GM13977 (cell line): ENCODE data around the gene PREX1.

Experiments
- DNase-seq: peaks from one replicate; pipeline ENCODE4 v3.0.0; 2012; ENCODE audit warnings: low spot score
- CTCF ChIP-seq: IDR thresholded peaks from 2 replicates; pipeline ENCODE4 v1.5.1; 2012; ENCODE audit warnings: mild to moderate bottlenecking, control low read depth; ENCODE audit not compliant: insufficient read depth; ENCODE audit errors: extremely low read depth, missing control alignments
- in situ Hi-C: fragments of 300-500 bp; cut with MboI; formaldehyde crosslinking; loops from one replicate; pipeline ENCODE4 v1.12.0; 2022; ENCODE audit warnings: low sequenced_read_pairs, low pct_unique_long_range_greater_than_20kb, mixed read lengths, inconsistent platforms; ENCODE audit not compliant: unreplicated experiment

PREX1 gene

GRCh38 chr20:48714764-48715163 is 113.0 kb downstream of the PREX1 start:
- TF ChIP-seq CTCF, result no peak
- DNase-seq, result no peak
- in situ Hi-C loops, result no loop called here

DNA sequence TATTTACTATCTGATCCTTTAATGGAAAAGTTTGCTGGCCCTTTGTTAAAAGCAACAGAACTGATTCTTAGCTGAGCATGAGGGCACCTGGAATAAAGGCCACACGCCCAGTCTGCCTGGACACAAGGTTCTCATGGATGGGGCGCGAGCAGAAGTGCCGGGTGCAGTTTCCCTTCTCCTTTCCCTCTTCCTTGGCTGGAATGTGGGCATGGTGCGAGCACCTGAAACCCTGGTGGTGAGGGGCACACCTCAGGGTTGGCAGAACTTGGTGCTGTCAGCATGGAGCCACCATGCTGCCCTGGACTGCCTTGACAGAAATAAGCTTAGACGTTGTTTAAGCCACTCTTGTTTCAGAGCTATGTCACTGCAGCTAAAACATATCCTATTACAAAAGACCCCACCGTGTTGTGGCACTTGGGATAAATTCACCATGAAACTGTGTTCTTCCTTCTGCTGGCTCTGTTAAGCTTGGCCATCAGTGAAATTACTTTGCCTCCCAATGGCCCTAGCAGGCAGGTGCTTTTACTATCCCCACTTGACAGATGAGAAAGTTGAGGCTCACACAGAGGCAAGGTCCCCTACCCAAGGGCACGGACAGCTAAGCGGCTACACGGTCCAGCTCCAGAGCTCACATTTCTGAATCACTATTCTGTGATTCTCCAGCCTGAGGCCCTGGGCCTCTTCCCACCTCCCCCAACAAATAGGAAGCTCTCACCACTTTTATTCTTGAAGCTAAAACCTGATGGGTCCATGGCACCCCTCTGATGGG is 115.9 kb downstream of the PREX1 start:
- TF ChIP-seq CTCF, result no peak
- DNase-seq, result no peak
- in situ Hi-C loops, result no loop called here

DNA sequence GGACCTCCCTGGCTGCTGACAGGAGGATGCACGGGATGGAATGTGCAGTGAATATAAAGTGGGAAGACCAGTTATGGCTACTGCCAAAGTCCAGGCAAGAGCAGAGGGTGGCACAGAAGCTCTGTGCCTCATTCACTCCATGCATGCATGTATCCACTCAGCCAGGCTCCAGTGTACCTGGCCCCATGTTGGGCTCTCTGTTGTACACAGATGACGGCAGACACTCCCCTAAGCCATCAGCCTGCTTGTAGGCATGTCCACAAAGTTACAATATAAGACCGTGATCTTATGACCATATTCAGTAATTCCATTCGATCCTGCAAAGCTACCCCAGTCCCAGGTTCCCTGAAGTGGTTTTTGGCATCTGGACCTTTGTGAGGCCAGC is 116.8 kb downstream of the PREX1 start:
- TF ChIP-seq CTCF, result no peak
- in situ Hi-C loops, result no loop called here
- no peak for DNase-seq

DNA sequence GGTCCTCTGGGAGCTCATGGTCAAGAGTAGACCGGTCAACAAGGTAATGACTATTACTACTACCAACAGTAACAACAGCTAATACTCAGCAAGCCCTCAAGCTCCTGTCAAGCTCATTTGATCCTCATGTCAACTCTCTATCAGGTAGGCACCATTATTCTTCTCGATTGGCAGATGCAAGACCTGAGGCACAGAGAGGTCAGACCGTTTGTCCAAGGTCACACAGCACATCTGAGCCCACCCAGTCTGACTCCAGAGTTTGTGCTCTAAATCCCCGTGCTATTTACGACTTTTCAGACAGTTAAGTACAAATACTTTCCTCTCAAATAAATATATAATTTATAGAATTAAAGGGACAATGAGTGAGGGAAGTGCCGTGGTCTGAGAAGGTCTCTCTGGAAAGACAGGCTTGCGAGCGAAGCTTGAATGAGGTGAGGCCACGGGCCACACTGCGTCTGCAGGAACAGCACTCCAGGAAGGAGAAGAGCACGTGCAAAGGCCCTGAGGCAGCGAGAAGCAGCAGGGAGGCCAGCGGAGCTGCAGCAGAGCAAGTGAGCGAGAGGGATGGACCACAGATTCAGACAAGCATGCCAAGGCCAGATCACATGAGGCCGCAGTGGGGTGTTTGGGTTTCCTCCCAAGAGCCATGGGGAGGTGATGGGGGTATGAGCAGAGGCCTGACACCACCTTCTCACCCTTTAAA is 117.3 kb downstream of the PREX1 start:
- in situ Hi-C loops, result no loop called here
- DNase-seq, result no peak
- TF ChIP-seq CTCF, result no peak

GRCh38 chr20:48709744-48710143 is 118.1 kb downstream of the PREX1 start:
- in situ Hi-C loops, result no loop called here
- DNase-seq, result no peak
- TF ChIP-seq CTCF, result no peak

- no peak for TF ChIP-seq CTCF
- in situ Hi-C loops, result no loop called here
- no peak for DNase-seq
Measured at GRCh38 chr20:48709058-48709691, 118.6 kb downstream of the PREX1 start.
